HFF-Myc (cell line): Measurements from ENCODE around the gene C19orf18.
A peak's percentile ranks its signal among the peaks of the same experiment; 100 is the strongest.

Experiments used
- DNase-seq: peaks from one replicate; pipeline ENCODE4 v3.0.0-alpha.2; 2011; ENCODE audit warnings: low read depth; ENCODE audit errors: extremely low read depth
- H3K4me3 ChIP-seq: replicated peaks from 2 replicates; pipeline ENCODE4 v1.5.1; 2011; ENCODE audit warnings: low read depth, mild to moderate bottlenecking, control low read depth, low read length
- TF ChIP-seq, protein P1 (sequence below): IDR thresholded peaks from 2 replicates; pipeline ENCODE4 v1.5.1; 2012; ENCODE audit warnings: mild to moderate bottlenecking, low read depth, low read length, control low read depth; ENCODE audit errors: missing control alignments

Gene C19orf18

DNA sequence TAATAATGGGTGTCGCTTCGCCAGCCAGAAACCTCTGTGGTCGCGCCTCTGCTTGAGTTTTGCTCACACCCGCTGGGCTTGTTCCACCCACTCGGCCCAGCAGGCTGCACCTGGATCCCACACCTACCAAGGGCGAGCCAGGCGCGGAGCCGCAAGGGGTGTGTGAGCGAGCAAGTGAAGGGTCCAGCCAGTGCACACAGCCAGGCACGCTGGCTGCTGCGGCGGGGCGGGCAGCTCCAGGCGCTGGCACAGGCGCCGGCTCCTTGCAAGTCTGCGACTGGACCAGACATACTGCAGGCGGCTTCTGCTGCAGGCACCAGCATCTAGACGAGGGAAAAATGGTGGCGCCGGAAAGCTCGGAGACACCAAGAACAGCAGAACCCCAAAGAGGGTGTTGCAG lies 25.0 kb downstream of the C19orf18 start:
- no peak overlapping the region for H3K4me3 ChIP-seq
- DNase-seq: no peak
- TF ChIP-seq, protein P1, sequence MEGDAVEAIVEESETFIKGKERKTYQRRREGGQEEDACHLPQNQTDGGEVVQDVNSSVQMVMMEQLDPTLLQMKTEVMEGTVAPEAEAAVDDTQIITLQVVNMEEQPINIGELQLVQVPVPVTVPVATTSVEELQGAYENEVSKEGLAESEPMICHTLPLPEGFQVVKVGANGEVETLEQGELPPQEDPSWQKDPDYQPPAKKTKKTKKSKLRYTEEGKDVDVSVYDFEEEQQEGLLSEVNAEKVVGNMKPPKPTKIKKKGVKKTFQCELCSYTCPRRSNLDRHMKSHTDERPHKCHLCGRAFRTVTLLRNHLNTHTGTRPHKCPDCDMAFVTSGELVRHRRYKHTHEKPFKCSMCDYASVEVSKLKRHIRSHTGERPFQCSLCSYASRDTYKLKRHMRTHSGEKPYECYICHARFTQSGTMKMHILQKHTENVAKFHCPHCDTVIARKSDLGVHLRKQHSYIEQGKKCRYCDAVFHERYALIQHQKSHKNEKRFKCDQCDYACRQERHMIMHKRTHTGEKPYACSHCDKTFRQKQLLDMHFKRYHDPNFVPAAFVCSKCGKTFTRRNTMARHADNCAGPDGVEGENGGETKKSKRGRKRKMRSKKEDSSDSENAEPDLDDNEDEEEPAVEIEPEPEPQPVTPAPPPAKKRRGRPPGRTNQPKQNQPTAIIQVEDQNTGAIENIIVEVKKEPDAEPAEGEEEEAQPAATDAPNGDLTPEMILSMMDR: no peak

DNA sequence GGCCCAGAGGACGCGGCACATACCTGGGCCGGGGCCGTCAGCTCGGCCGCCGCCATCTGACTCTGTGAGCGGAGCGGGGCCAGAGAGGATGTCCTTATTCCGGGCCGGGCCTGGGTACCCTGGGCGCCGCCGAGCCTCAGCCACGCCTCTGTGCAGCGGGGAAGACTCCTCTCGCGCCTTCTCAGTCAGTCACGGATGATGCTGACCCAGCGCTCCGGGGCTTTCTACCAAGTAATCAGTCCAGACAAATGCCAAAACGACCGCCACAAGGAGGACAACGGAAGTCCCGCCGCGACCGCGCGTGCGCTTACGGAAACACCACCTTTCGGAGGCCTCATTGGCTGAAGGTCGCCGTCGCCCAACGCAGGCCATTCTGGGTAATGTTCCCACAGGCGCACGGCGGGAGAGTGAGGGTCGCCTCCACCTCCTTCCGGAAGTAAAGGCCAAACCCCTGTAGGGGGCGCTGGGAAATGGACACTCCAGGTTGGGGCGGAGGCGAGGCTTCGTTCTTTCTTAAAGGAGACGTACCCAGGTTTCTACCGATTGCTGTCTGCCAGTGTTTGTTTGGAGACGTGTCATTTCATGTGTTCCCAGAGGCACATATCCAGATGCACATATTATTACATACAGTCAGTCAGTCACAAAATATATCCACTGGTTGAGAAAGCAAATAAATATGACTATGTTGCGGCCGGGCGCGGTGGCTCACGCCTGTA lies 26.8 kb downstream of the C19orf18 start, which contains the start of gene ZNF256:
Gene ZNF256 (minus strand): TSS at position 288 of the 716 bp plus-strand sequence. CDS start 232 bp downstream, at position 56.
- H3K4me3 ChIP-seq: peak within 1 kb of the TSS; percentile 87
- DNase-seq: peak; percentile 79
- TF ChIP-seq, protein P1: peak; percentile 50

DNA sequence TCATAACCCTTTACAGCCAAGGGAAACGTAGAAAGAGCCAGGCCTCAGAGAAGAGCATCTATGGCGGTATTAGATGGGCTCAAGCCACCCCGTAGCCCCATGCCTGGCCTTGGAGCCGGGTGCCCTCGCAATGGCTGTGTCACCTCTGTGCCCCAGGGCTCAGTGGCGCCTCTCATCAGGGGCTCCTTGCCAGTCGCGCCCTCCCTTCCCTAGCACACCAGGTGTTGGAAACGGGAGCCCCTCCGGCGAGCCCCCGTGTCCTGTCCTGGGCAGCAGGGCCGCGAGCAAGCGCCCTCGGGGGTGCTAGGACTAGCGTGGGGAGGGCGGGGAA lies 27.3 kb downstream of the C19orf18 start:
- no peak for DNase-seq
- TF ChIP-seq, protein P1: no peak

DNA sequence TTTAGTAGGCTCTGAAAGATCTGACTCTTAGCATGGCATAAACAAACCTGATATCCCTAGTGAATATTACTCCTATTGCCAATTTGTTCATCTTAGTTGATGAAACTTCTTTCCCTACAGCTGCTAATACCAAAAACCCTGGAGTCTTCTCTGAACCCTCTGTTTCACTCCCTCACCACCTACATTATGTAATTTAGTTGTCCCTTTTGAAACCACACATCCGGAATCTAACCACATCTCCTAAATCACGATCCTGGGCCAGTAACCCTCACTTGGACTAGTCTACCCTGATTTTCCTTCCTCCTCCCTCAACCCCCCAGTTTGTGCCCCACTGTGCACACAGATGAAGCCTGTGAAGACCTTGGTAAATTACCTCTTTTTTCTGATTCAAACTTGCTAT lies 28.0 kb downstream of the C19orf18 start:
- peak overlapping the region; percentile 87 for H3K4me3 ChIP-seq
- TF ChIP-seq, protein P1: no peak
- no peak for DNase-seq

More for the DNA sequence above, 27.3 kb downstream of the C19orf18 start:
- peak overlapping the region; percentile 87 for H3K4me3 ChIP-seq

DNA sequence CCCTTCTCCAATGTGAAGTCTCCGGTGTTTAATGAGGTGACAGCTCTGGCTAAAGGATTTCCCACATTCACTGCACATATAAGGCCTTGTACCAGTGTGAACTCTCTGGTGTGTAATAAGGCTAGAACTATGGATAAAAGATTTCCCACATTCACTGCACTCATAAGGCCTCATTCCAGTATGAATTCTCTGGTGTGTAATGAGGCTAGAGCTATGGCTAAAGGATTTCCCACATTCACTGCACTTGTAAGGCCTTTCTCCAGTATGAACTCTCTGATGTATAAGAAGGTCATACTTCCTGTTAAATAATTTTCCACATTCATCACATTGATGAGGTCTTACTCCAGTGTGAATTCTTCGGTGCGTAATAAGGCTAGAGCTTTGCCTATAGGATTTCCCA lies 32.7 kb downstream of the C19orf18 start:
- no peak for DNase-seq
- TF ChIP-seq, protein P1: no peak
- H3K4me3 ChIP-seq: no peak overlapping the region

DNA sequence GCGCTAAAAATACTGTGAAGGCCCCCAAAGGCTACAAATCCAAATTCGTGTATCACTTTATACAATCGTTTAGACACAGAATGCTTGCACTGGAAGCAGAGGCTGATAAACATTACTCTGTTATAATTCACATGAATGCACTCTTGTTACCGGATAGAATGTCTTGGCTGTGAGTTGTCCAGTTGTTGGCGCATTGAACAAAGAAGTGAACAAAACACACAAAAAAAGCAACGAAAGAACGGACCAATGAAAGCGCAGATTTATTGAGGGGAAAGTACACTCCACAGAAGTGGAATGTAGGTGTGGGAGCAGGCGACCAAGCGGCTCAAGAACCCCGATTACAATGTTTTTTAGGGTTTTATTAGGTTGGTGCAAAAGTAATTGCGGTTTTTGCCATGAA lies 38.6 kb downstream of the C19orf18 start:
- H3K4me3 ChIP-seq: peak overlapping the region; percentile 58
- TF ChIP-seq, protein P1: no peak
- DNase-seq: no peak
